Stimulated activated CD8-positive, alpha-beta memory T cell treated with anti-CD3 and anti-CD28 coated beads, Interleukin-15, amount 100 ng/mL, for 4 hours (primary cell): ENCODE data around the gene KSR2.
"Not testable (repeated sequence)": the region's sequence is repeated elsewhere in the genome, so short reads cannot be mapped to it uniquely, and the experiment has no call there.

ENCODE experiments used
- DNase-seq, 2 donors: peaks; one replicate each; pipeline ENCODE4 v3.0.0-alpha.2; 2020; ENCODE audit warnings: low read depth in 2 of 2

KSR2 gene

GRCh38 chr12:117968826-117969659, at the start of gene KSR2:
TSS of gene KSR2 (minus strand) at chr12:117968990. CDS start at chr12:117968255, 735 bp downstream.
- DNase-seq, result peak; percentile 9 to 14

- no peak for DNase-seq
Measured at GRCh38 chr12:118017926-118018325, 49.1 kb upstream of the KSR2 start.

- peak; percentile 93 to 95 for DNase-seq
Measured at GRCh38 chr12:118016424-118017264, 47.9 kb upstream of the KSR2 start, which contains the start of gene RFC5. TSS of gene RFC5 (plus strand) at chr12:118016703. CDS start at chr12:118016828, 125 bp downstream.

- no peak for DNase-seq
Measured at GRCh38 chr12:118015944-118016343, 47.2 kb upstream of the KSR2 start.

GRCh38 chr12:118015306-118015705, 46.5 kb upstream of the KSR2 start:
- DNase-seq, result no peak

GRCh38 chr12:118013283-118013682, 44.5 kb upstream of the KSR2 start:
- no peak for DNase-seq

GRCh38 chr12:118011961-118012360, 43.2 kb upstream of the KSR2 start:
- DNase-seq, result no peak

GRCh38 chr12:118011377-118011776, 42.6 kb upstream of the KSR2 start:
- DNase-seq, result no peak

GRCh38 chr12:118010903-118011302, 42.1 kb upstream of the KSR2 start:
- no peak for DNase-seq

GRCh38 chr12:117999806-118000205, 31.0 kb upstream of the KSR2 start:
- DNase-seq, result not testable (repeated sequence)

GRCh38 chr12:117998719-117999118, 29.9 kb upstream of the KSR2 start:
- no peak for DNase-seq

GRCh38 chr12:117994551-117995438, 26.0 kb upstream of the KSR2 start:
- no peak for DNase-seq

- no peak for DNase-seq
Measured at GRCh38 chr12:117986705-117987469, 18.1 kb upstream of the KSR2 start.

GRCh38 chr12:117985182-117985581, 16.4 kb upstream of the KSR2 start:
- no peak for DNase-seq

GRCh38 chr12:117981267-117981666, 12.5 kb upstream of the KSR2 start:
- DNase-seq, result no peak

GRCh38 chr12:117980616-117981015, 11.8 kb upstream of the KSR2 start:
- no peak for DNase-seq

GRCh38 chr12:117977373-117977772, 8.6 kb upstream of the KSR2 start:
- no peak for DNase-seq

- no peak for DNase-seq
Measured at GRCh38 chr12:117975006-117975405, 6.2 kb upstream of the KSR2 start.

GRCh38 chr12:117972301-117972700, 3.5 kb upstream of the KSR2 start:
- DNase-seq, result no peak

- DNase-seq, result no peak
Measured at GRCh38 chr12:117970334-117970733, 1.5 kb upstream of the KSR2 start.
